ENCODE data around the gene HSPA6.
"Not testable (repeated sequence)": the region's sequence is repeated elsewhere in the genome, so short reads cannot be mapped to it uniquely, and the experiment has no call there.

Gene HSPA6

GRCh38 chr1:161542091-161542559, 17.8 kb downstream of the HSPA6 start:
- H3K4me1 ChIP-seq (ENCODE audit: insufficient read depth, low read length); H3K36me3 ChIP-seq (ENCODE audit: insufficient read depth, low read length); H3K4me3 ChIP-seq (ENCODE audit: low read depth in 1 of 2, low read length in 2 of 2); H3K27me3 ChIP-seq (ENCODE audit: control insufficient read depth in 1 of 2, insufficient read depth in 2 of 2, low read length in 2 of 2); H3K27ac ChIP-seq (ENCODE audit: low read depth, low read length); H3K9ac ChIP-seq (ENCODE audit: low read length); H3K9me3 ChIP-seq (ENCODE audit: low read length): not testable (repeated sequence)

DNA sequence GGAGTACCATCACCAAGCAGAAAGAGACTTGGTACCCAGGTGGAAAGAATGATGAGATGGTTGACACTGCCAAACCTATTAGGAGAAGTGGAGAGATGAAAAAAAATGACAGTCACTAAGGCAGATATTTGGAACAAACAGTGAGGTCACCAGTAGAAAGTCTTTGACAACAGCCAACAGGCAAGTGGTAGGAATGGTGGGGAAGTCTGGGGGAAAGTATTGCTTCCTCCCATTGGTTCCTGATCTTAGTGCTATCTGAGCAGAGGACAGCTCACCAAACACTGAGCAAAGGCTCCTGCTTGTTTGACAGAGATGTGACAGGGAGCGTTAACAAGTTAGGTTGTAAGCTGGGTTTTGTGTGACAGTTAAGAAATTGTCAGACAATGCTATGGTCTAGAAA, 18.8 kb downstream of the HSPA6 start:
- not testable (repeated sequence) for H3K9me3 ChIP-seq (ENCODE audit: low read length); H3K27me3 ChIP-seq (ENCODE audit: control insufficient read depth in 1 of 2, insufficient read depth in 2 of 2, low read length in 2 of 2); H3K9ac ChIP-seq (ENCODE audit: low read length); H3K36me3 ChIP-seq (ENCODE audit: insufficient read depth, low read length); H3K4me1 ChIP-seq (ENCODE audit: insufficient read depth, low read length); H3K27ac ChIP-seq (ENCODE audit: low read depth, low read length); H3K4me3 ChIP-seq (ENCODE audit: low read depth in 1 of 2, low read length in 2 of 2)

GRCh38 chr1:161545005-161545731, 20.8 kb downstream of the HSPA6 start:
- H3K9ac ChIP-seq (ENCODE audit: low read length); H3K4me3 ChIP-seq (ENCODE audit: low read depth in 1 of 2, low read length in 2 of 2); H3K4me1 ChIP-seq (ENCODE audit: insufficient read depth, low read length); H3K36me3 ChIP-seq (ENCODE audit: insufficient read depth, low read length); H3K27ac ChIP-seq (ENCODE audit: low read depth, low read length); H3K9me3 ChIP-seq (ENCODE audit: low read length); H3K27me3 ChIP-seq (ENCODE audit: control insufficient read depth in 1 of 2, insufficient read depth in 2 of 2, low read length in 2 of 2): not testable (repeated sequence)

- H3K4me3 ChIP-seq (ENCODE audit: low read depth in 1 of 2, low read length in 2 of 2); H3K9ac ChIP-seq (ENCODE audit: low read length); H3K27ac ChIP-seq (ENCODE audit: low read depth, low read length); H3K36me3 ChIP-seq (ENCODE audit: insufficient read depth, low read length); H3K27me3 ChIP-seq (ENCODE audit: control insufficient read depth in 1 of 2, insufficient read depth in 2 of 2, low read length in 2 of 2); H3K9me3 ChIP-seq (ENCODE audit: low read length); H3K4me1 ChIP-seq (ENCODE audit: insufficient read depth, low read length): not testable (repeated sequence)
Measured at GRCh38 chr1:161547995-161548741, 23.8 kb downstream of the HSPA6 start.

DNA sequence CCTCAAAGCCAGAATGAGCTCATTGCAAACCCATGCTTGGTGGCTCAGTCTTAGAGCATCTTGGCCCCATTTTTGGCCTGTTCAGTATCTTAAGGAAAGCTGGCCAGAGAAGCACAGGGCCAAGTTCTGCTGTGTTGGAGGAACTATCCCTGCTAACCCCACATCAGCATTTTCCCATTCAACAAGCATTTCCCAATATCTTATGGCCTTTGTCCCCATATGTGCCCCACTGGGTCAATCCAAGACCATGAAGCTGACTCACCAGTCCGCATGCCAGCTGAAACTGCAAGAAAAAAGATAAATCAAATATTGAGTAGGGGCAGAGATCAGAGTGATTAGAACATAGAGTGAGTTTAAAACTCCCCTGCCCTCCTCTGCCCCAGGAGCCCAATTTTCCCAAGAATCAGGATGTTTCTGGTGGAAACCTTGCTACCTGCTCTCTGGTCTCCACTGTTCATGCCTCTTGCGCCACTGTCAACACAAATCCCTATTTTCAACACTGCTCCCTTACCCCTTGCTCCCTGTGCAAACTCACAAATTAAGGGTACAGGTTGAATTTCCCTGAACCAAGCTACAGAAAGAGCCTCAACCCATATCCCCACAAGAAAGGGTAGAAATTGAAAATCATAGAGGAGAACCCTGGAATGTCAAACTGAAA, 24.5 kb downstream of the HSPA6 start:
- not testable (repeated sequence) for H3K27me3 ChIP-seq (ENCODE audit: control insufficient read depth in 1 of 2, insufficient read depth in 2 of 2, low read length in 2 of 2); H3K4me3 ChIP-seq (ENCODE audit: low read depth in 1 of 2, low read length in 2 of 2); H3K9ac ChIP-seq (ENCODE audit: low read length); H3K36me3 ChIP-seq (ENCODE audit: insufficient read depth, low read length); H3K4me1 ChIP-seq (ENCODE audit: insufficient read depth, low read length); H3K27ac ChIP-seq (ENCODE audit: low read depth, low read length); H3K9me3 ChIP-seq (ENCODE audit: low read length)

DNA sequence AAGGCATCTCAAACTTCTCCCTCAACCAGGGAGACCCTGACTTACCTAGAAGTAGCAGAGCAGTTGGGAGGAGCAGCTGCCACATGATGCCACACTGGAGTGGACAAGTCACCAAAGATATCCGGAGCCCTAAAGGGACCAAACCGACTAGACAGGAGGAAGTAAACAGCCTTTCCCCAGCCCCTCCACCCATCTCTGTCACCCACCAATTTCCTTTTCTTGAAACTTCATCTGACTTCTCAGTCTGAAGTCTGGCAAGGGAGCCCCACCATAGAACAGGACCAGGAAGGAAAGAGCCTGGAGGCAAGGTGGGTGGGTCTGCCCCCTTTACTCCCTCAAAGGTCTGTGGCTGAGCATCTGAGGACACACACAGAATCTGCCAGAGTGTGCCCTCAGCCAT, 25.3 kb downstream of the HSPA6 start, which contains the start of gene FCGR3A:
FCGR3A (minus strand) TSS at position 167 of the 400 bp plus-strand sequence; CDS start at position 85, 82 bp downstream.
- no peak within 1 kb of the TSS for H3K9ac ChIP-seq (ENCODE audit: low read length)
- no peaks in the 10 kb centered on the region for H3K36me3 ChIP-seq (ENCODE audit: insufficient read depth, low read length)
- H3K27ac ChIP-seq (ENCODE audit: low read depth, low read length), result no peak within 1 kb of the TSS
- no peaks in the 10 kb centered on the region for H3K4me1 ChIP-seq (ENCODE audit: insufficient read depth, low read length)
- no peaks in the 10 kb centered on the region for H3K27me3 ChIP-seq (ENCODE audit: control insufficient read depth in 1 of 2, insufficient read depth in 2 of 2, low read length in 2 of 2)
- no peaks in the 10 kb centered on the region for H3K9me3 ChIP-seq (ENCODE audit: low read length)
- no peak within 1 kb of the TSS for H3K4me3 ChIP-seq (ENCODE audit: low read depth in 1 of 2, low read length in 2 of 2)

- H3K27me3 ChIP-seq (ENCODE audit: control insufficient read depth in 1 of 2, insufficient read depth in 2 of 2, low read length in 2 of 2); H3K4me3 ChIP-seq (ENCODE audit: low read depth in 1 of 2, low read length in 2 of 2); H3K4me1 ChIP-seq (ENCODE audit: insufficient read depth, low read length); H3K9ac ChIP-seq (ENCODE audit: low read length); H3K27ac ChIP-seq (ENCODE audit: low read depth, low read length); H3K36me3 ChIP-seq (ENCODE audit: insufficient read depth, low read length); H3K9me3 ChIP-seq (ENCODE audit: low read length): not testable (repeated sequence)
Measured at GRCh38 chr1:161550942-161551341, 26.6 kb downstream of the HSPA6 start.

GRCh38 chr1:161553631-161554030, 29.3 kb downstream of the HSPA6 start:
- not testable (repeated sequence) for H3K27me3 ChIP-seq (ENCODE audit: control insufficient read depth in 1 of 2, insufficient read depth in 2 of 2, low read length in 2 of 2); H3K4me1 ChIP-seq (ENCODE audit: insufficient read depth, low read length); H3K27ac ChIP-seq (ENCODE audit: low read depth, low read length); H3K9me3 ChIP-seq (ENCODE audit: low read length); H3K4me3 ChIP-seq (ENCODE audit: low read depth in 1 of 2, low read length in 2 of 2); H3K36me3 ChIP-seq (ENCODE audit: insufficient read depth, low read length); H3K9ac ChIP-seq (ENCODE audit: low read length)

DNA sequence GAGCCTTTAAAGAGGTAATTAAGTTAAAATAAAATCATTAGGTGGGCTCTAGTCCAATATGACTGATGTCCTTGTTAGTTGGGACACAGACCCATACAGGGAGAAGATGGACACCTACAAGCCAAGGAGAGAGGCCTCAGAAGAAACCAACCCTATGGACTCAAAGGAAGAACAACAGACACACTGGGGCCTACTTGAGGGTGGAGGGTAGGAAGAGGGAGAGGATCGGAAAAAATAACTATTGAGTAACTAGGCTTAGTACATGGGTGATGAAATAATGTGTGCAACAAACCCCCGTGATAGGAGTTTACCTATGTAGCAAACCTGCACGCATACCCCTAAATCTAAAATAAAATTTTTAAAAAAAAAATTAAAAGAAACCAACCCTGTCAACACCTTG, 30.0 kb downstream of the HSPA6 start:
- not testable (repeated sequence) for H3K27ac ChIP-seq (ENCODE audit: low read depth, low read length); H3K9me3 ChIP-seq (ENCODE audit: low read length); H3K9ac ChIP-seq (ENCODE audit: low read length); H3K4me1 ChIP-seq (ENCODE audit: insufficient read depth, low read length); H3K36me3 ChIP-seq (ENCODE audit: insufficient read depth, low read length); H3K27me3 ChIP-seq (ENCODE audit: control insufficient read depth in 1 of 2, insufficient read depth in 2 of 2, low read length in 2 of 2); H3K4me3 ChIP-seq (ENCODE audit: low read depth in 1 of 2, low read length in 2 of 2)

DNA sequence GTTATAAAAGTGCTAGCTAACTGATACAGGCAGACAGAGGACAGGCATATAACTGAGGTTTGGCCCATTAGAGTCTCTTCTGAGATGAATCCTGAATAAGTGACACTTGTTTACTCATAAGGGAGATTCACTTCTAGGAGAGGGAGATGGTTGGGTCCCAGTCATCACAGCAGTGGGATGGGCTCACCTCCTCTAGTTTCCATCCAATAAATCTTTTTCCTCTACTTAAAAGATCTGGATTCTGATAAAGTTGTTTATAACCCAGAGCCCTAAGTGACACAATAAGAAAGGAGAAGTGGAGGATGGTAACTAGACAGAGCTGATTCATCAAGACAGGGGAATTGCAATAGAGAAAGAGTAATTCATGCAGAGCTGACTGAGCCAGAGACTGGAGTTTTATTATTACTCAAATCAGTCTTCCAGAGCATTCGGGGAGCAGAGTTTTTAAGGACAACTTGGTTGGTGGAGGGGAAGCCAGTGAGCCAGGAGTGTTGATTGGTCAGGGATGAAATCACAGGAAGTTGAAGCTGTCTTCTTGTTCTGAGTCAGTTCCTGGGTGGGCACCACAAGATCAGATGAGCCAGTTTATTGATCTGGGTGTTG, 30.6 kb downstream of the HSPA6 start:
- not testable (repeated sequence) for H3K9ac ChIP-seq (ENCODE audit: low read length); H3K4me1 ChIP-seq (ENCODE audit: insufficient read depth, low read length); H3K36me3 ChIP-seq (ENCODE audit: insufficient read depth, low read length); H3K27me3 ChIP-seq (ENCODE audit: control insufficient read depth in 1 of 2, insufficient read depth in 2 of 2, low read length in 2 of 2); H3K27ac ChIP-seq (ENCODE audit: low read depth, low read length); H3K9me3 ChIP-seq (ENCODE audit: low read length); H3K4me3 ChIP-seq (ENCODE audit: low read depth in 1 of 2, low read length in 2 of 2)

DNA sequence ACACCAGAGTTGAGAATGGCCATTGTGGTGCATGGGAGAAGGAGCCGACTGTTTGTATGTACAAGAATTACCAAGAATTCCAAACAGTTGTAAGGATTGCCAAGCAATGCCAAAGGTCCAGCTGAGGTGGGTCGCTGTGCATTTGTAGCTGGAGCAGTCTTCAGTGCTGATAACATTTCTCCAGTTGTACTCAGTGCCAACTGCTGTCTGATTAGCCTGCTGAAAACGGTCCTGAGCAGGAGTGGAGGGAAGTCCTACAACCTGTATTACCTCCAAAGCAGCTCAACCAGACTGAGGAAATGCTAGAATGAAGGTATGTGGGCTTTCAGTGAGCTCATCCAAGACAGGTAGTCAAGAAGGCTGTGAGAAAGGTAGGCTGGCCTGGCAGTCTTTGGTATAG, 31.8 kb downstream of the HSPA6 start:
- not testable (repeated sequence) for H3K9me3 ChIP-seq (ENCODE audit: low read length); H3K36me3 ChIP-seq (ENCODE audit: insufficient read depth, low read length); H3K27me3 ChIP-seq (ENCODE audit: control insufficient read depth in 1 of 2, insufficient read depth in 2 of 2, low read length in 2 of 2); H3K4me1 ChIP-seq (ENCODE audit: insufficient read depth, low read length); H3K9ac ChIP-seq (ENCODE audit: low read length); H3K4me3 ChIP-seq (ENCODE audit: low read depth in 1 of 2, low read length in 2 of 2); H3K27ac ChIP-seq (ENCODE audit: low read depth, low read length)

All from muscle layer of colon (tissue), 2 donors.